Hematopoietic multipotent progenitor cell (in vitro differentiated cells): ENCODE measurements around the gene LGI1. TPM values are rescaled to one million over a fixed set of nuclear protein-coding genes. Genes with fewer than 3 reads are reported as not detected.

Source experiments
- DNase-seq, 3 donors: peaks; one replicate each; pipeline ENCODE4 v3.0.0-alpha.2; 2011 to 2015; ENCODE audit warnings: low read depth in 2 of 3, low spot score in 2 of 3
- total RNA-seq: library from RNA; depleted of rRNA; stranded (reverse); fragments of >200 nt; gene quantifications from one replicate; pipeline ENCODE4 v1.2.3, GENCODE V29; 2012

Gene LGI1
- not detected for total RNA-seq

GRCh38 chr10:93757801-93758507 lies at the start of gene LGI1:
Gene LGI1, plus strand, starts transcription at chr10:93757936. Its CDS starts 209 bp downstream, at chr10:93758145.
- DNase-seq, result peak in 1 of 3 donors; percentile 10

GRCh38 chr10:93710333-93710909 lies 47.3 kb upstream of the LGI1 start:
- DNase-seq, result no peak

- no peak for DNase-seq
Observed at GRCh38 chr10:93711891-93712290, 45.8 kb upstream of the LGI1 start.

GRCh38 chr10:93712593-93712992 lies 45.1 kb upstream of the LGI1 start:
- DNase-seq, result no peak

- no peak for DNase-seq
Observed at GRCh38 chr10:93715345-93715744, 42.4 kb upstream of the LGI1 start.

GRCh38 chr10:93716766-93717165 lies 41.0 kb upstream of the LGI1 start:
- DNase-seq, result no peak

- peak in 1 of 3 donors; percentile 52 for DNase-seq
Observed at GRCh38 chr10:93718937-93719725, 38.6 kb upstream of the LGI1 start.

- no peak for DNase-seq
Observed at GRCh38 chr10:93719901-93720300, 37.8 kb upstream of the LGI1 start.

GRCh38 chr10:93722550-93722949 lies 35.2 kb upstream of the LGI1 start:
- no peak for DNase-seq

- DNase-seq, result no peak
Observed at GRCh38 chr10:93723153-93723552, 34.6 kb upstream of the LGI1 start.

GRCh38 chr10:93726024-93726423 lies 31.7 kb upstream of the LGI1 start:
- DNase-seq, result no peak

- no peak for DNase-seq
Observed at GRCh38 chr10:93741367-93741766, 16.4 kb upstream of the LGI1 start.

- DNase-seq, result peak in 1 of 3 donors; percentile 34
Observed at GRCh38 chr10:93742633-93743349, 14.9 kb upstream of the LGI1 start.

GRCh38 chr10:93745408-93746065 lies 12.2 kb upstream of the LGI1 start:
- no peak for DNase-seq

GRCh38 chr10:93746844-93747284 lies 10.9 kb upstream of the LGI1 start:
- DNase-seq, result no peak

GRCh38 chr10:93749218-93749799 lies 8.4 kb upstream of the LGI1 start:
- no peak for DNase-seq

GRCh38 chr10:93751124-93751523 lies 6.6 kb upstream of the LGI1 start:
- DNase-seq, result no peak

GRCh38 chr10:93751832-93752231 lies 5.9 kb upstream of the LGI1 start:
- DNase-seq, result peak in 2 of 3 donors; percentile 3 to 33

GRCh38 chr10:93752761-93753160 lies 5.0 kb upstream of the LGI1 start:
- no peak for DNase-seq

- DNase-seq, result no peak
Observed at GRCh38 chr10:93753621-93754250, 4.0 kb upstream of the LGI1 start.
